GM23338 (cell line): Measurements from ENCODE around the gene TTC28. TPM values are rescaled to one million over a fixed set of nuclear protein-coding genes. Genes with fewer than 3 reads are reported as not detected.

Experiments used
- ATAC-seq: fragments of 200-7000 bp; cut with Tn5 transposase; 3 replicates; pipeline ENCODE4 v1.9.1; 2020
- DNase-seq: peaks from one replicate; pipeline ENCODE4 v3.0.0-alpha.2; 2015; ENCODE audit warnings: low spot score
- H2AFZ ChIP-seq: fragments of 200-600 bp; sonication (generic); 2 replicates; pipeline ENCODE4 v1.8.0; 2016; ENCODE audit warnings: antibody characterized with exemption, mild to moderate bottlenecking, moderate library complexity
- H3F3A ChIP-seq: fragments of 200-600 bp; sonication (generic); replicated peaks from 2 replicates; pipeline ENCODE4 v1.8.0; 2017; ENCODE audit warnings: antibody characterized with exemption, mixed run types, low read depth
- H3K27ac ChIP-seq: fragments of 200-600 bp; sonication (generic); 2 replicates; pipeline ENCODE4 v1.6.1; 2016; ENCODE audit warnings: low read depth
- H3K27me3 ChIP-seq: fragments of 200-600 bp; sonication (generic); 2 replicates; pipeline ENCODE4 v1.8.0; 2016; ENCODE audit warnings: mild to moderate bottlenecking, mixed run types, moderate library complexity; ENCODE audit not compliant: insufficient read depth
- H3K36me3 ChIP-seq: fragments of 200-600 bp; sonication (generic); 2 replicates; pipeline ENCODE4 v1.8.0; 2016; ENCODE audit warnings: mild to moderate bottlenecking; ENCODE audit not compliant: insufficient read depth
- H3K4me1 ChIP-seq: fragments of 200-600 bp; sonication (generic); 2 replicates; pipeline ENCODE4 v1.8.0; 2016; ENCODE audit warnings: mild to moderate bottlenecking, moderate library complexity; ENCODE audit not compliant: insufficient read depth
- H3K4me2 ChIP-seq: fragments of 200-600 bp; sonication (generic); 2 replicates; pipeline ENCODE4 v1.7.1; 2017; ENCODE audit warnings: mixed run types
- H3K4me3 ChIP-seq: fragments of 200-600 bp; sonication (generic); 2 replicates; pipeline ENCODE4 v1.6.1; 2016; ENCODE audit warnings: mixed run types
- H3K79me2 ChIP-seq: fragments of 200-600 bp; sonication (generic); replicated peaks from 2 replicates; pipeline ENCODE4 v1.8.0; 2017; ENCODE audit warnings: mild to moderate bottlenecking; ENCODE audit not compliant: insufficient read depth
- H3K9me2 ChIP-seq: fragments of 200-600 bp; sonication (generic); 2 replicates; pipeline ENCODE4 v1.8.0; 2017; ENCODE audit not compliant: insufficient read depth
- H4K20me1 ChIP-seq: fragments of 200-600 bp; sonication (generic); replicated peaks from 2 replicates; pipeline ENCODE4 v1.8.0; 2017; ENCODE audit warnings: mild to moderate bottlenecking; ENCODE audit not compliant: insufficient read depth
- H3K27ac Mint-ChIP-seq: 2 replicates; pipeline ENCODE4 v1.8.0; 2020; ENCODE audit warnings: inconsistent platforms, mild to moderate bottlenecking, moderate library complexity, mixed read lengths
- H3K27me3 Mint-ChIP-seq: 3 replicates; pipeline ENCODE4 v1.8.0; 2022; ENCODE audit warnings: low read depth, mild to moderate bottlenecking, moderate library complexity, mixed read lengths, inconsistent platforms; ENCODE audit not compliant: insufficient read depth, poor library complexity
- H3K36me3 Mint-ChIP-seq: 3 replicates; pipeline ENCODE4 v1.8.0; 2021; ENCODE audit warnings: low read depth, mild to moderate bottlenecking, inconsistent platforms, moderate library complexity, mixed read lengths
- H3K4me1 Mint-ChIP-seq: 3 replicates; pipeline ENCODE4 v1.8.0; 2020; ENCODE audit warnings: mild to moderate bottlenecking, inconsistent platforms, mixed read lengths
- H3K4me3 Mint-ChIP-seq: 3 replicates; pipeline ENCODE4 v1.8.0; 2021; ENCODE audit warnings: moderate library complexity, mild to moderate bottlenecking, inconsistent platforms, mixed read lengths
- H3K9me3 Mint-ChIP-seq: 3 replicates; pipeline ENCODE4 v1.8.0; 2020; ENCODE audit warnings: moderate library complexity, mild to moderate bottlenecking, inconsistent platforms, mixed read lengths
- CREB1 ChIP-seq: fragments of 250-450 bp; sonication (Bioruptor Pico); IDR thresholded peaks from 2 replicates; pipeline ENCODE4 v1.5.0; 2020; ENCODE audit warnings: low read depth, mild to moderate bottlenecking, moderate library complexity
- ETS1 ChIP-seq: IDR thresholded peaks from 2 replicates; pipeline ENCODE4 v1.6.1; 2016; ENCODE audit warnings: antibody characterized with exemption
- EZH2 ChIP-seq: fragments of 200-600 bp; sonication (generic); IDR thresholded peaks from one replicate; pipeline ENCODE4 v1.8.0; 2017; ENCODE audit warnings: antibody characterized with exemption, mild to moderate bottlenecking, low read depth; ENCODE audit not compliant: unreplicated experiment
- EZH2phosphoT487 ChIP-seq: fragments of 200-600 bp; sonication (generic); IDR thresholded peaks from one replicate; pipeline ENCODE4 v1.8.1; 2018; ENCODE audit warnings: antibody characterized with exemption; ENCODE audit not compliant: unreplicated experiment
- JUNB ChIP-seq: IDR thresholded peaks from one replicate; pipeline ENCODE4 v1.6.1; 2016; ENCODE audit warnings: antibody characterized with exemption; ENCODE audit not compliant: unreplicated experiment
- NANOG ChIP-seq: IDR thresholded peaks from 2 replicates; pipeline ENCODE4 v1.6.1; 2016; ENCODE audit warnings: antibody characterized with exemption, borderline replicate concordance
- POLR2AphosphoS5 ChIP-seq: IDR thresholded peaks from 2 replicates; pipeline ENCODE4 v1.6.1; 2016; ENCODE audit warnings: antibody characterized with exemption, low read depth
- REST ChIP-seq: IDR thresholded peaks from one replicate; pipeline ENCODE4 v1.6.1; 2018; ENCODE audit warnings: antibody characterized with exemption; ENCODE audit not compliant: unreplicated experiment
- STAT1 ChIP-seq: IDR thresholded peaks from one replicate; pipeline ENCODE4 v1.6.1; 2016; ENCODE audit warnings: antibody characterized with exemption; ENCODE audit not compliant: unreplicated experiment
- ZNF114 ChIP-seq: fragments of 250-450 bp; sonication (Bioruptor Pico); IDR thresholded peaks from 2 replicates; pipeline ENCODE4 v1.5.0; 2020; ENCODE audit warnings: mild to moderate bottlenecking, moderate library complexity
- ZNF331 ChIP-seq: fragments of 250-450 bp; sonication (Bioruptor Pico); IDR thresholded peaks from 2 replicates; pipeline ENCODE4 v1.5.0; 2020; ENCODE audit warnings: low read depth, mild to moderate bottlenecking, moderate library complexity
- polyA plus RNA-seq: library from polyadenylated mRNA; unstranded; fragments of >200 nt; fragmentation: Nextera tagmentation; extraction: Ambion mirVana; gene quantifications from 2 replicates; pipeline ENCODE4 v1.2.1, GENCODE V29; 2016
- total RNA-seq: library from RNA; depleted of rRNA; stranded (reverse); fragments of >200 nt; shearing (Covaris generic); gene quantifications from 2 replicates; pipeline ENCODE4 v1.2.3, GENCODE V29; 2014
- TF ChIP-seq, protein P1 (sequence below), 2 experiments: fragments of 200-600 bp in 1 of 2; sonication (generic) in 1 of 2; conservative IDR thresholded peaks; 2 replicates each; pipeline versions ENCODE4 v1.5.1 to v1.6.1; 2016 to 2017; ENCODE audit warnings: antibody characterized with exemption in 2 of 2, low read depth in 2 of 2, mild to moderate bottlenecking in 2 of 2, moderate library complexity in 1 of 2
- TF ChIP-seq, protein P2 (sequence below): fragments of 250-450 bp; sonication (Bioruptor Pico); IDR thresholded peaks from 2 replicates; pipeline ENCODE4 v1.5.0; 2020; ENCODE audit warnings: mild to moderate bottlenecking, moderate library complexity

Gene TTC28
- total and polyA plus RNA-seq, 2 experiments from 2014 or later, result 4.5 to 16.1 TPM

- Histone ChIP-seq H3K4me3 (no peak overlapping the region), H2AFZ (no peak overlapping the region), H3K79me2 (peaks cover 5% of the 10 kb centered on the region; the same call in 1 of the 2 replicates), H3K4me2 (no peak overlapping the region; the same call in 1 of the 2 replicates), H3K36me3 (no peaks in the 10 kb centered on the region), H3K4me1 (peaks cover 15% of the 10 kb centered on the region), H3F3A (no peaks in the 10 kb centered on the region), H3K27ac (no peak overlapping the region), H3K27me3 (no peaks in the 10 kb centered on the region), H3K9me2 (no peaks in the 10 kb centered on the region; the same call in 1 of the 2 replicates), H4K20me1 (no peaks in the 10 kb centered on the region)
- DNase-seq, result no peak
- H3K4me1 Mint-ChIP-seq, result peaks cover 22% of the 10 kb centered on the region
- no peak for TF ChIP-seq ZNF114 (CRISPR knock-in tag)
- TF ChIP-seq NANOG, result no peak
- TF ChIP-seq CREB1, result no peak
- TF ChIP-seq, protein P1, sequence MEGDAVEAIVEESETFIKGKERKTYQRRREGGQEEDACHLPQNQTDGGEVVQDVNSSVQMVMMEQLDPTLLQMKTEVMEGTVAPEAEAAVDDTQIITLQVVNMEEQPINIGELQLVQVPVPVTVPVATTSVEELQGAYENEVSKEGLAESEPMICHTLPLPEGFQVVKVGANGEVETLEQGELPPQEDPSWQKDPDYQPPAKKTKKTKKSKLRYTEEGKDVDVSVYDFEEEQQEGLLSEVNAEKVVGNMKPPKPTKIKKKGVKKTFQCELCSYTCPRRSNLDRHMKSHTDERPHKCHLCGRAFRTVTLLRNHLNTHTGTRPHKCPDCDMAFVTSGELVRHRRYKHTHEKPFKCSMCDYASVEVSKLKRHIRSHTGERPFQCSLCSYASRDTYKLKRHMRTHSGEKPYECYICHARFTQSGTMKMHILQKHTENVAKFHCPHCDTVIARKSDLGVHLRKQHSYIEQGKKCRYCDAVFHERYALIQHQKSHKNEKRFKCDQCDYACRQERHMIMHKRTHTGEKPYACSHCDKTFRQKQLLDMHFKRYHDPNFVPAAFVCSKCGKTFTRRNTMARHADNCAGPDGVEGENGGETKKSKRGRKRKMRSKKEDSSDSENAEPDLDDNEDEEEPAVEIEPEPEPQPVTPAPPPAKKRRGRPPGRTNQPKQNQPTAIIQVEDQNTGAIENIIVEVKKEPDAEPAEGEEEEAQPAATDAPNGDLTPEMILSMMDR (conservative IDR thresholded peaks at IDR 0.05; ENCODE audit: low read depth in 2 of 2), result no peak
- TF ChIP-seq STAT1, result no peak
- TF ChIP-seq EZH2phosphoT487, result no peak
- no peak for TF ChIP-seq JUNB
- no peak for TF ChIP-seq POLR2AphosphoS5
- TF ChIP-seq EZH2, result no peak
- TF ChIP-seq, protein P2, sequence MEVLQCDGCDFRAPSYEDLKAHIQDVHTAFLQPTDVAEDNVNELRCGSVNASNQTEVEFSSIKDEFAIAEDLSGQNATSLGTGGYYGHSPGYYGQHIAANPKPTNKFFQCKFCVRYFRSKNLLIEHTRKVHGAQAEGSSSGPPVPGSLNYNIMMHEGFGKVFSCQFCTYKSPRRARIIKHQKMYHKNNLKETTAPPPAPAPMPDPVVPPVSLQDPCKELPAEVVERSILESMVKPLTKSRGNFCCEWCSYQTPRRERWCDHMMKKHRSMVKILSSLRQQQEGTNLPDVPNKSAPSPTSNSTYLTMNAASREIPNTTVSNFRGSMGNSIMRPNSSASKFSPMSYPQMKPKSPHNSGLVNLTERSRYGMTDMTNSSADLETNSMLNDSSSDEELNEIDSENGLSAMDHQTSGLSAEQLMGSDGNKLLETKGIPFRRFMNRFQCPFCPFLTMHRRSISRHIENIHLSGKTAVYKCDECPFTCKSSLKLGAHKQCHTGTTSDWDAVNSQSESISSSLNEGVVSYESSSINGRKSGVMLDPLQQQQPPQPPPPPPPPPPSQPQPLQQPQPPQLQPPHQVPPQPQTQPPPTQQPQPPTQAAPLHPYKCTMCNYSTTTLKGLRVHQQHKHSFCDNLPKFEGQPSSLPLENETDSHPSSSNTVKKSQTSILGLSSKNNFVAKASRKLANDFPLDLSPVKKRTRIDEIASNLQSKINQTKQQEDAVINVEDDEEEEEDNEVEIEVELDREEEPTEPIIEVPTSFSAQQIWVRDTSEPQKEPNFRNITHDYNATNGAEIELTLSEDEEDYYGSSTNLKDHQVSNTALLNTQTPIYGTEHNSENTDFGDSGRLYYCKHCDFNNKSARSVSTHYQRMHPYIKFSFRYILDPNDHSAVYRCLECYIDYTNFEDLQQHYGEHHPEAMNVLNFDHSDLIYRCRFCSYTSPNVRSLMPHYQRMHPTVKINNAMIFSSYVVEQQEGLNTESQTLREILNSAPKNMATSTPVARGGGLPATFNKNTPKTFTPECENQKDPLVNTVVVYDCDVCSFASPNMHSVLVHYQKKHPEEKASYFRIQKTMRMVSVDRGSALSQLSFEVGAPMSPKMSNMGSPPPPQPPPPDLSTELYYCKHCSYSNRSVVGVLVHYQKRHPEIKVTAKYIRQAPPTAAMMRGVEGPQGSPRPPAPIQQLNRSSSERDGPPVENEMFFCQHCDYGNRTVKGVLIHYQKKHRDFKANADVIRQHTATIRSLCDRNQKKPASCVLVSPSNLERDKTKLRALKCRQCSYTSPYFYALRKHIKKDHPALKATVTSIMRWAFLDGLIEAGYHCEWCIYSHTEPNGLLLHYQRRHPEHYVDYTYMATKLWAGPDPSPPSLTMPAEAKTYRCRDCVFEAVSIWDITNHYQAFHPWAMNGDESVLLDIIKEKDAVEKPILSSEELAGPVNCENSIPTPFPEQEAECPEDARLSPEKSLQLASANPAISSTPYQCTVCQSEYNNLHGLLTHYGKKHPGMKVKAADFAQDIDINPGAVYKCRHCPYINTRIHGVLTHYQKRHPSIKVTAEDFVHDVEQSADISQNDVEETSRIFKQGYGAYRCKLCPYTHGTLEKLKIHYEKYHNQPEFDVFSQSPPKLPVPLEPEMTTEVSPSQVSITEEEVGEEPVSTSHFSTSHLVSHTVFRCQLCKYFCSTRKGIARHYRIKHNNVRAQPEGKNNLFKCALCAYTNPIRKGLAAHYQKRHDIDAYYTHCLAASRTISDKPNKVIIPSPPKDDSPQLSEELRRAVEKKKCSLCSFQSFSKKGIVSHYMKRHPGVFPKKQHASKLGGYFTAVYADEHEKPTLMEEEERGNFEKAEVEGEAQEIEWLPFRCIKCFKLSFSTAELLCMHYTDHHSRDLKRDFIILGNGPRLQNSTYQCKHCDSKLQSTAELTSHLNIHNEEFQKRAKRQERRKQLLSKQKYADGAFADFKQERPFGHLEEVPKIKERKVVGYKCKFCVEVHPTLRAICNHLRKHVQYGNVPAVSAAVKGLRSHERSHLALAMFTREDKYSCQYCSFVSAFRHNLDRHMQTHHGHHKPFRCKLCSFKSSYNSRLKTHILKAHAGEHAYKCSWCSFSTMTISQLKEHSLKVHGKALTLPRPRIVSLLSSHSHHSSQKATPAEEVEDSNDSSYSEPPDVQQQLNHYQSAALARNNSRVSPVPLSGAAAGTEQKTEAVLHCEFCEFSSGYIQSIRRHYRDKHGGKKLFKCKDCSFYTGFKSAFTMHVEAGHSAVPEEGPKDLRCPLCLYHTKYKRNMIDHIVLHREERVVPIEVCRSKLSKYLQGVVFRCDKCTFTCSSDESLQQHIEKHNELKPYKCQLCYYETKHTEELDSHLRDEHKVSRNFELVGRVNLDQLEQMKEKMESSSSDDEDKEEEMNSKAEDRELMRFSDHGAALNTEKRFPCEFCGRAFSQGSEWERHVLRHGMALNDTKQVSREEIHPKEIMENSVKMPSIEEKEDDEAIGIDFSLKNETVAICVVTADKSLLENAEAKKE (CRISPR knock-in tag), result no peak
- TF ChIP-seq ZNF331 (CRISPR knock-in tag), result no peak
- no peak for TF ChIP-seq REST
- no peak for TF ChIP-seq ETS1
- no peak for ATAC-seq
- peaks cover 16% of the 10 kb centered on the region; the same call in 2 of the 3 replicates for H3K36me3 Mint-ChIP-seq
- H3K27me3 Mint-ChIP-seq, result no peaks in the 10 kb centered on the region
- no peak overlapping the region for H3K4me3 Mint-ChIP-seq
- no peak overlapping the region for H3K27ac Mint-ChIP-seq
- no peaks in the 10 kb centered on the region; the same call in 2 of the 3 replicates for H3K9me3 Mint-ChIP-seq
Measured at GRCh38 chr22:27934069-27934468, 745.6 kb downstream of the TTC28 start.
